Renal cortical epithelial cell (primary cell): Measurements from ENCODE around the gene OST4. TPM values are rescaled to one million over a fixed set of nuclear protein-coding genes. Genes with fewer than 3 reads are reported as not detected.

ENCODE experiments used
- DNase-seq: peaks from one replicate; pipeline ENCODE4 v3.0.0-alpha.2; 2011; ENCODE audit warnings: low read depth
- total RNA-seq: library from RNA; depleted of rRNA; stranded (reverse); fragments of >200 nt; gene quantifications from 2 replicates; pipeline ENCODE4 v1.2.3, GENCODE V29; 2014

OST4 gene
- total RNA-seq, 1 donor from 2014 or later: 302 TPM

DNA sequence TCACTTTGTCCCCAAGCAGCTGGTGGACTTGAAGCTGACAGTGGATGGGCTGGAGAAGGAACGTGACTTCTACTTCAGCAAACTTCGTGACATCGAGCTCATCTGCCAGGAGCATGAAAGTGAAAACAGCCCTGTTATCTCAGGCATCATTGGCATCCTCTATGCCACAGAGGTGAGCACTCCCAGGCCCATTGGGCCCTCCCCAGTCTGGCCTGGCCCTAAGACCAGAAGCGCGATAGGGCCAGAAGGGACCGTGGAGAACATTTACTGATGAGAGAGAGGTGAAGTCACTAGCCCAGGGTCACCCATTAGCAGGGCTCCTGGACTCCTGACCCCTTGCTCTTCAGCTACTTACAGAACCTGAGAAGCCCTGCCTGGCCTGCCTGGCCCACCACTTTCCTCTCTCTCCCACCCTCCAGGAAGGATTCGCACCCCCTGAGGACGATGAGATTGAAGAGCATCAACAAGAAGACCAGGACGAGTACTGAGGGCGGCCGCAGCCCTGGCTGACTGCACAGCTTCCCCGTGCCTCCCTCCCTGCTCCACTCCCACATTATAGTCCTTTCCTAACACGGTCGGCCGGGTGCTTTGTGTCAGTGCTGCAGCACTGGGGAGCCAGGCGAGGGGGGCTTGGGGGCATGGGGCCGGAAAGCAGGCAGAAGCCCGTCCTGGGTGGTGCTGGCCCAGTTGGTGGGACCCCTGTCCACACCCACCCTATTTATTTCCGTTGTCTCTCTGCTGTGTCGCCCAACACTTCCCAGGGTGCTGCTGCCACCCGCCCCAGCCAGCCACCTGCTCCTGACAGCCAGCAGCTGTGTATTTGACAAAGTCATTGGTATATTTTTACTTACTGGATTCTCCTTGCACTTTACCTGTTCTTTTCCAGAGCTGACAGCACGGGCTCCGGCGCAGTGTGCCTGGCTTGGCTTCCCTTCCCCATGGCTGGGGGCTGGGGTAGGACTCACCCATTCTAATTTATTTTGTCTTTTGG, 45.3 kb downstream of the OST4 start:
- no peak for DNase-seq

DNA sequence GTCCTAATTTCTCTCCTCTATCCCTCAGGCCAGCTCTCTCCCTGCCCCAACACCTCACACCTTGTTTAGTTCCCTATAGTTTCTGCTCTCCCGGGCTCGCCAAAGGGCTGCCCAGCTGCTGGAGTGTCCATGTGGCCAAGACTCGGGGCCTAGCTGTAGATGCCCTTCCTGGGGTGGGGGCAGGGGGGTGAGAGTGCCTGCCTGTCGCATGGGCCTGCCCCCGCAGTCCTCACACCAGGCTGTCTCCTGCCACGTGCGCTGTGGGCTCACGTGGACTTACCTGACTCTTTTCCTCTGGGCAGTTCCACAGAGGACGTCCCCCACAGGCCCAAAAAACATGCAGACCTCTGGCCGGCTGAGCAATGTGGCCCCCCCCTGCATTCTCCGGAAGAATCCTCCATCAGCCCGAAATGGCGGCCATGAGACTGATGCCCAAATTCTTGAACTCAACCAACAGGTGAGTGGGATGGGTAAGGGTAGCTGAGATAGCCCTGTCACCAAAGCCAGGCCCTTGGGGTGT, 46.1 kb downstream of the OST4 start:
- no peak for DNase-seq

DNA sequence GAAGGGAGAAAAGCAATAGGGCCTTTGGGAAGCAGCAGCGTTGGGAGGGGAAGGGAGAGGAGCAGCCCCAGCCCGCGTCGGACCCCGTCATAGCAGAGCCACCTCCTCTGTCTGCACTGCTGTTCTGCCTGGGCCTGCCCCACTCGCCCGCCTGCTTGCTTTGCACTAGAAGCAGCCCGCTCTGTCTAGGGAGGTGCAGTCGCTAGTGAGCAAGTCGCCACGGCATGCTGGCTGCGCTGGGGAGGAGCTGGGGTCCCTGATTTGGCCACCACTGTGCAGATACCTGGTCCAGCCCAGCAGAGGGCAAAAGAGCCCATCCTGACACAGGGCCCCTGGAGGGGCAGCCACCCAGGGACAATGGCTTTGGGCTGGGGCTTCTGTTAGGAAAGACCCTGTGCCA, 46.6 kb downstream of the OST4 start:
- DNase-seq: no peak

DNA sequence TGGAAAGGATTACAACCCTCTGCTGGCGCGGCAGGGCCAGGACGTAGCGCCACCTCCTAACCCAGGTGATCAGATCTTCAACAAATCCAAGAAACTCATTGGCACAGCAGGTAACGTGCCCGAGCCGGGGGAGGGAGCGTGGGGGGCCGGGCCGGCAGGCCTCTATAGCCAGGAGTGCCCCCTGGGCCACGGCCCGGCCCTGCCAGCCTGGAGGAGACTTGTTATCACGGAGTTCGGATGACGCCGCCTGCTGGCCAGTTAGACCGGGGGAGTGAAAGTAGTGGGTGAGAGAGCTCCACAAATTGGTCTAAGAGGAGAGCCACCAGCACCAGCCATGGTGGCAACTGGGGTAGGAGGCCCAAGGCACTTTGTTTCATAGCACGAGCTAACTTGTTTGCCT, 47.3 kb downstream of the OST4 start:
- no peak for DNase-seq

DNA sequence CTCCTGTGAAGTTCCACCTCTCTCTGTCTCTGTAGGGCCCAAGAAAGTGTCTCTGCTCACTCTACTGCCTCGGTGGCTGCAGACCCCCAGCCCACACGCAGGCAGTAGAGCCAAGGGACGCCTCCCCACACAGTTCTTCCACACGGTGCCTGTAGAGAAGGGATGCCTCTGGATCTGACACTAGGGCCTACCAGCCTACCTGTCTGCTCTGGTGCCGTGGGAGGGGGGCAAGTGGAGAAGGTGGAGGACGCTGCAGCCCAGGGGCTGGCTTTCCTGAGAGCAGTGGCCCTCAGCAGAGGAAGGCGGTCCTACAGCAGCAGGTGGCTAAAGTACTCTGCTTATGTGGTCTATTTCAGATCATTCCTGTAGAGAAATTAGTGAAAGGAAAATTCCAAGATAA, 47.7 kb downstream of the OST4 start:
- no peak for DNase-seq

DNA sequence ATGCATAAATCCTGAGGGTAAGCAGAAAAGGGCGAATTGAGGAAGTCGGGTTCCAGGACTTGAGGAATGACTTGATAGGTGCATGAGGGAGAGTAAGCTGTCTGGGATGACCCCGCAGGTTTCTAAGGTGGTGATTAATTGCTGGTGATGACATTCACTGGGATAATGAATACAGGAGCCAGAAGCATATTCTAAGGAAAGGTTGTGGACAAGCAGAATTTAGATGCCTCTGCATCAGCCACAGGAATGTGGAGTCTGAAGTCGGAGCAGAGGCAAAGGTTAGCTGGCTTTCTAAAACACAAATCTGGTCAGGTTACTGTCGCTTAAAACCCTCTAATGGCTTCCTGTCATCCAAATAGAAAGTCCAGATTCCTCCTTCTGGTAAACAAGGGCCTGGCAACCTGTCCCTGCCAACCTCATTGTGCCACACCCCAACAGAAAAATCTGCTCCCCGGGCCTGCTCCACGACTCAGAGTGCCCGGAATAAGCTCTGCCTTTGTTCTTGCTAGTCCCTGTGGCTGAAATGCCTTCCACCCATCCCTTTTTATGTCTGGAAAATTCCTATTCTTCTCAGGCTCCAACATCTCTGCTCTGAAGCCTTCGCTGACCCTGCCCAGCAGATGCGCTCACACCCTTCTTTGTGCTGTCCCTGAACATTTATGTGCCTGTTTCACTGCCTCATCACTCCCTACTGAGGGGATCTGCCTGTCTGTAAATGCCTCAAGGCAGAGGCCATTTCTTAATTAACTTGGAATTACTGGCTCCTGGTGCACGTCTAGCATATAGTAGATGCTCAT, 50.0 kb downstream of the OST4 start:
- DNase-seq: peak; percentile 70

Other genes starting within 250 kb of the OST4 start
- gene DPYSL5, start 223.5 kb downstream of the OST4 start, total RNA-seq: not detected in 2 replicates
- gene MAPRE3, start 101.0 kb downstream of the OST4 start, total RNA-seq: 1.6 and 6.5 TPM in 2 replicates
- 16.8 and 29.3 TPM in 2 replicates for gene TMEM214, start 38.7 kb downstream of the OST4 start, total RNA-seq
- gene AGBL5, start 20.0 kb downstream of the OST4 start, total RNA-seq: 23.6 and 35.0 TPM in 2 replicates
- 0.30 and 0.69 TPM in 2 replicates for gene EMILIN1, start 7.0 kb upstream of the OST4 start, total RNA-seq
- gene KHK, start 15.1 kb upstream of the OST4 start, total RNA-seq: 1.1 and 3.0 TPM in 2 replicates
- gene CGREF1, start 47.5 kb upstream of the OST4 start, total RNA-seq: 0.20 and 1.6 TPM in 2 replicates
- 0.10 TPM in 1 of 2 replicates, not detected in the other for gene ABHD1, start 52.2 kb upstream of the OST4 start, total RNA-seq
- gene PREB, start 63.0 kb upstream of the OST4 start, total RNA-seq: 37.5 and 53.0 TPM in 2 replicates
- gene PRR30, start 67.8 kb upstream of the OST4 start, total RNA-seq: not detected in 2 replicates
- not detected in 2 replicates for gene TCF23, start 77.3 kb upstream of the OST4 start, total RNA-seq
- gene ATRAID, start 140.4 kb upstream of the OST4 start, total RNA-seq: 101 and 131 TPM in 2 replicates
- gene SLC5A6, start 140.6 kb upstream of the OST4 start, total RNA-seq: 29.3 and 36.8 TPM in 2 replicates
- 23.4 and 53.5 TPM in 2 replicates for gene CAD, start 145.7 kb upstream of the OST4 start, total RNA-seq
- gene SLC30A3, start 191.4 kb upstream of the OST4 start, total RNA-seq: 0.10 TPM in 1 of 2 replicates, not detected in the other
- gene DNAJC5G, start 203.8 kb upstream of the OST4 start, total RNA-seq: not detected in 2 replicates
- 0.17 TPM in 1 of 2 replicates, not detected in the other for gene TRIM54, start 210.8 kb upstream of the OST4 start, total RNA-seq
- gene UCN, start 236.8 kb upstream of the OST4 start, total RNA-seq: 0.70 TPM in 1 of 2 replicates, not detected in the other